ENCODE results near the gene MSN.
A peak's percentile ranks its signal among the peaks of the same experiment; 100 is the strongest.

The MSN gene

GRCh38 chrX:65750674-65751469 is 83.4 kb downstream of the MSN start:
- H3K27ac ChIP-seq (ENCODE audit: extremely low read depth, low read depth, low read length) = no peak overlapping the region
- H3K9me3 ChIP-seq (ENCODE audit: control insufficient read depth, insufficient read depth, low read depth, low read length) = peaks cover 6% of the 10 kb centered on the region
- no peaks in the 10 kb centered on the region for H3K36me3 ChIP-seq (ENCODE audit: control insufficient read depth in 2 of 2, insufficient read depth in 1 of 2, low read length in 2 of 2)
- ChIA-PET CTCF (interaction anchor here (1.1 kb wide), 1 partner anchor 977 kb away, joined by 3 read pairs; no protein-coding TSS in a partner anchor), POLR2A (no interaction called here)
- TF ChIP-seq ZNF2 (tag by site-specific recombination; IDR thresholded peaks at IDR 0.05) (no peak), ZNF184 (tag by site-specific recombination; IDR thresholded peaks at IDR 0.05) (no peak), ELK4 (IDR thresholded peaks at IDR 0.05; ENCODE audit: borderline replicate concordance, low read depth, low read length) (no peak), ZNF707 (tag by site-specific recombination; IDR thresholded peaks at IDR 0.05) (no peak), SETDB1 (IDR thresholded peaks at IDR 0.05; ENCODE audit: insufficient read length, low read length) (peak; percentile 20), HOXA7 (CRISPR knock-in tag; IDR thresholded peaks at IDR 0.05; ENCODE audit: borderline replicate concordance) (no peak), ZNF19 (tag by site-specific recombination; IDR thresholded peaks at IDR 0.05; ENCODE audit: low read depth) (no peak), SCRT1 (tag by site-specific recombination; IDR thresholded peaks at IDR 0.05; ENCODE audit: borderline replicate concordance) (no peak)
- no peaks in the 10 kb centered on the region for H3K4me1 ChIP-seq (ENCODE audit: control insufficient read depth, insufficient read depth, low read length)
- no peak overlapping the region for H3K4me3 ChIP-seq (ENCODE audit: low read depth, low read length)

GRCh38 chrX:65751519-65751918 is 84.1 kb downstream of the MSN start:
- POLR2A ChIA-PET = no interaction called here
- CTCF ChIA-PET = interaction anchor here (0.8 to 1.1 kb wide), 2 partner anchors 170 to 977 kb away, joined by 3 to 4 read pairs; no protein-coding TSS in a partner anchor

More at GRCh38 chrX:65751519-65751918, 84.1 kb downstream of the MSN start:
- no peak overlapping the region for H3K27ac ChIP-seq (ENCODE audit: extremely low read depth, low read depth, low read length)
- H3K4me1 ChIP-seq (ENCODE audit: control insufficient read depth, insufficient read depth, low read length) = no peaks in the 10 kb centered on the region
- TF ChIP-seq ZBTB8A (tag by site-specific recombination; IDR thresholded peaks at IDR 0.05) = no peak
- TF ChIP-seq ZNF37A (tag by site-specific recombination; IDR thresholded peaks at IDR 0.05) = no peak
- no peak for TF ChIP-seq ZNF626 (tag by site-specific recombination; IDR thresholded peaks at IDR 0.05)
- TF ChIP-seq GLIS2 (tag by site-specific recombination; IDR thresholded peaks at IDR 0.05) = no peak
- TF ChIP-seq ZNF341 (tag by site-specific recombination; IDR thresholded peaks at IDR 0.05; ENCODE audit: low read depth) = no peak
- TF ChIP-seq ZNF776 (tag by site-specific recombination; IDR thresholded peaks at IDR 0.05; ENCODE audit: borderline replicate concordance) = no peak
- TF ChIP-seq AEBP2 (tag by site-specific recombination; IDR thresholded peaks at IDR 0.05; ENCODE audit: borderline replicate concordance) = no peak
- TF ChIP-seq ZNF449 (tag by site-specific recombination; IDR thresholded peaks at IDR 0.05) = no peak
- no peak for TF ChIP-seq ZNF16 (tag by site-specific recombination; IDR thresholded peaks at IDR 0.05; ENCODE audit: low read depth)
- no peak for TF ChIP-seq ZBTB48 (tag by site-specific recombination; IDR thresholded peaks at IDR 0.05)
- no peak for TF ChIP-seq ZNF391 (tag by site-specific recombination; IDR thresholded peaks at IDR 0.05; ENCODE audit: borderline replicate concordance, low read depth)
- TF ChIP-seq ZNF580 (tag by site-specific recombination; IDR thresholded peaks at IDR 0.05) = no peak
- TF ChIP-seq ZNF146 (tag by site-specific recombination; IDR thresholded peaks at IDR 0.05) = no peak
- no peak for TF ChIP-seq ZNF785 (tag by site-specific recombination; IDR thresholded peaks at IDR 0.05)
- TF ChIP-seq ZBTB6 (tag by site-specific recombination; IDR thresholded peaks at IDR 0.05) = no peak
- no peak for TF ChIP-seq ZSCAN18 (tag by site-specific recombination; IDR thresholded peaks at IDR 0.05)
- TF ChIP-seq TRIM28 (IDR thresholded peaks at IDR 0.05; ENCODE audit: borderline replicate concordance, low read length) = no peak
- H3K9me3 ChIP-seq (ENCODE audit: control insufficient read depth, insufficient read depth, low read depth, low read length) = peaks cover 6% of the 10 kb centered on the region
- H3K36me3 ChIP-seq (ENCODE audit: control insufficient read depth in 2 of 2, insufficient read depth in 1 of 2, low read length in 2 of 2) = no peaks in the 10 kb centered on the region
- no peak overlapping the region for H3K4me3 ChIP-seq (ENCODE audit: low read depth, low read length)
